Stimulated activated effector memory CD8-positive, alpha-beta T cell treated with anti-CD3 and anti-CD28 coated beads, Interleukin-12 subunit alpha, Interleukin-12 subunit beta, amount 100 ng/mL, for 72 hours (primary cell): ENCODE results near the gene NPEPPS.

Experiments
- ATAC-seq: fragments of 150-1000 bp; cut with Tn5 transposase; 2 replicates; pipeline ENCODE4 v1.10.0; 2021
- DNase-seq, 2 donors: peaks; one replicate each; pipeline ENCODE4 v3.0.0; 2021 to 2022; ENCODE audit warnings: low spot score in 2 of 2
- H3K27ac Mint-ChIP-seq: one replicate; pipeline ENCODE4 v1.8.0; 2022; ENCODE audit warnings: mild to moderate bottlenecking, mixed read lengths
- H3K36me3 Mint-ChIP-seq: one replicate; pipeline ENCODE4 v1.8.0; 2022; ENCODE audit warnings: mild to moderate bottlenecking, mixed read lengths
- H3K4me1 Mint-ChIP-seq: one replicate; pipeline ENCODE4 v1.8.0; 2022; ENCODE audit warnings: mixed read lengths
- H3K4me3 Mint-ChIP-seq: one replicate; pipeline ENCODE4 v1.8.0; 2022; ENCODE audit warnings: mild to moderate bottlenecking, mixed read lengths
- H3K9me3 Mint-ChIP-seq: one replicate; pipeline ENCODE4 v1.8.0; 2022; ENCODE audit warnings: mixed read lengths

NPEPPS gene

GRCh38 chr17:47634870-47635269 lies 104.0 kb downstream of the NPEPPS start:
- peaks cover 17% of the 10 kb centered on the region for H3K36me3 Mint-ChIP-seq
- ATAC-seq (peak; percentile 45), DNase-seq (no peak)
- no peak overlapping the region for H3K4me3 Mint-ChIP-seq
- H3K4me1 Mint-ChIP-seq, result peaks cover 7% of the 10 kb centered on the region
- H3K9me3 Mint-ChIP-seq, result no peaks in the 10 kb centered on the region
- peak overlapping the region; percentile 32 for H3K27ac Mint-ChIP-seq

GRCh38 chr17:47635734-47636133 lies 104.8 kb downstream of the NPEPPS start:
- no peak overlapping the region for H3K4me3 Mint-ChIP-seq
- H3K36me3 Mint-ChIP-seq, result peaks cover 17% of the 10 kb centered on the region
- DNase-seq, result no peak
- no peaks in the 10 kb centered on the region for H3K9me3 Mint-ChIP-seq
- H3K27ac Mint-ChIP-seq, result no peak overlapping the region
- H3K4me1 Mint-ChIP-seq, result peaks cover 7% of the 10 kb centered on the region
- no peak for ATAC-seq

GRCh38 chr17:47636273-47637030 lies 105.5 kb downstream of the NPEPPS start:
- Mint-ChIP-seq H3K4me3 (no peak overlapping the region), H3K36me3 (peaks cover 17% of the 10 kb centered on the region), H3K9me3 (no peaks in the 10 kb centered on the region), H3K27ac (no peak overlapping the region), H3K4me1 (peaks cover 7% of the 10 kb centered on the region)
- no peak for DNase-seq
- no peak for ATAC-seq

- Mint-ChIP-seq H3K27ac (peak overlapping the region; percentile 79), H3K36me3 (peaks cover 17% of the 10 kb centered on the region), H3K4me1 (peaks cover 7% of the 10 kb centered on the region), H3K9me3 (no peaks in the 10 kb centered on the region), H3K4me3 (no peak overlapping the region)
- no peak for ATAC-seq
- DNase-seq, result no peak
Measured at GRCh38 chr17:47638903-47639302, 108.0 kb downstream of the NPEPPS start.

- ATAC-seq (no peak), DNase-seq (no peak)
- no peak overlapping the region for H3K27ac Mint-ChIP-seq
- no peaks in the 10 kb centered on the region for H3K9me3 Mint-ChIP-seq
- peaks cover 12% of the 10 kb centered on the region for H3K4me1 Mint-ChIP-seq
- H3K4me3 Mint-ChIP-seq, result no peak overlapping the region
- H3K36me3 Mint-ChIP-seq, result peaks cover 17% of the 10 kb centered on the region
Measured at GRCh38 chr17:47640076-47640475, 109.2 kb downstream of the NPEPPS start.

- Mint-ChIP-seq H3K27ac (no peak overlapping the region), H3K4me3 (no peak overlapping the region), H3K9me3 (no peaks in the 10 kb centered on the region), H3K36me3 (peaks cover 17% of the 10 kb centered on the region), H3K4me1 (peaks cover 11% of the 10 kb centered on the region)
- DNase-seq (no peak), ATAC-seq (no peak)
Measured at GRCh38 chr17:47641202-47641601, 110.3 kb downstream of the NPEPPS start.

- Mint-ChIP-seq H3K9me3 (no peaks in the 10 kb centered on the region), H3K4me3 (no peak overlapping the region), H3K4me1 (peaks cover 6% of the 10 kb centered on the region), H3K36me3 (peaks cover 1% of the 10 kb centered on the region), H3K27ac (no peak overlapping the region)
- DNase-seq (no peak), ATAC-seq (no peak)
Measured at GRCh38 chr17:47643116-47643515, 112.2 kb downstream of the NPEPPS start.

- H3K4me3 Mint-ChIP-seq, result no peak overlapping the region
- ATAC-seq (no peak), DNase-seq (no peak)
- no peaks in the 10 kb centered on the region for H3K9me3 Mint-ChIP-seq
- peaks cover 18% of the 10 kb centered on the region for H3K4me1 Mint-ChIP-seq
- peaks cover 8% of the 10 kb centered on the region for H3K36me3 Mint-ChIP-seq
- H3K27ac Mint-ChIP-seq, result no peak overlapping the region
Measured at GRCh38 chr17:47644324-47644723, 113.4 kb downstream of the NPEPPS start.

- ATAC-seq (peak; percentile 89), DNase-seq (peak; percentile 91 to 99)
- peak within 1 kb of the TSS; percentile 94 for H3K27ac Mint-ChIP-seq
- peak within 1 kb of the TSS; percentile 84 for H3K4me3 Mint-ChIP-seq
- H3K9me3 Mint-ChIP-seq, result no peaks in the 10 kb centered on the region
- peaks cover 42% of the 10 kb centered on the region for H3K4me1 Mint-ChIP-seq
- H3K36me3 Mint-ChIP-seq, result peaks cover 56% of the 10 kb centered on the region
Measured at GRCh38 chr17:47649153-47649971, 118.5 kb downstream of the NPEPPS start, which contains the start of gene KPNB1. KPNB1 (plus strand) TSS chr17:47649919; CDS start chr17:47650245, 326 bp downstream.

- Mint-ChIP-seq H3K4me3 (peak overlapping the region; percentile 84), H3K4me1 (peaks cover 45% of the 10 kb centered on the region), H3K36me3 (peaks cover 63% of the 10 kb centered on the region), H3K9me3 (no peaks in the 10 kb centered on the region), H3K27ac (peak overlapping the region; percentile 94)
- DNase-seq (no peak), ATAC-seq (peak; percentile 11)
Measured at GRCh38 chr17:47649972-47650524, 119.1 kb downstream of the NPEPPS start.

- ATAC-seq (peak; percentile 66), DNase-seq (peak; percentile 84 to 94)
- Mint-ChIP-seq H3K36me3 (peaks cover 71% of the 10 kb centered on the region), H3K9me3 (no peaks in the 10 kb centered on the region), H3K4me3 (peak overlapping the region; percentile 84), H3K4me1 (peaks cover 51% of the 10 kb centered on the region), H3K27ac (peak overlapping the region; percentile 94)
Measured at GRCh38 chr17:47650525-47651522, 119.9 kb downstream of the NPEPPS start.

GRCh38 chr17:47651704-47652103 lies 120.8 kb downstream of the NPEPPS start:
- peaks cover 59% of the 10 kb centered on the region for H3K4me1 Mint-ChIP-seq
- H3K36me3 Mint-ChIP-seq, result peaks cover 80% of the 10 kb centered on the region

GRCh38 chr17:47652570-47652969 lies 121.7 kb downstream of the NPEPPS start:
- H3K9me3 Mint-ChIP-seq, result no peaks in the 10 kb centered on the region
- peak overlapping the region; percentile 84 for H3K4me3 Mint-ChIP-seq
- peaks cover 61% of the 10 kb centered on the region for H3K4me1 Mint-ChIP-seq
- H3K27ac Mint-ChIP-seq, result peak overlapping the region; percentile 94
- no peak for DNase-seq
- H3K36me3 Mint-ChIP-seq, result peaks cover 88% of the 10 kb centered on the region
- ATAC-seq, result no peak

More at GRCh38 chr17:47651704-47652103, 120.8 kb downstream of the NPEPPS start:
- no peak for DNase-seq
- H3K4me3 Mint-ChIP-seq, result peak overlapping the region; percentile 84
- no peaks in the 10 kb centered on the region for H3K9me3 Mint-ChIP-seq
- no peak for ATAC-seq
- H3K27ac Mint-ChIP-seq, result peak overlapping the region; percentile 94

- peaks cover 61% of the 10 kb centered on the region for H3K4me1 Mint-ChIP-seq
- peak overlapping the region; percentile 74 for H3K27ac Mint-ChIP-seq
- DNase-seq (no peak), ATAC-seq (no peak)
- H3K36me3 Mint-ChIP-seq, result peaks cover 93% of the 10 kb centered on the region
- peak overlapping the region; percentile 84 for H3K4me3 Mint-ChIP-seq
- H3K9me3 Mint-ChIP-seq, result no peaks in the 10 kb centered on the region
Measured at GRCh38 chr17:47653442-47653841, 122.5 kb downstream of the NPEPPS start.
